A673 (cell line): ENCODE measurements around the gene IPPK.

ENCODE experiments used
- EZH2 ChIP-seq: fragments of 200-600 bp; sonication (generic); IDR thresholded peaks from 2 replicates; pipeline ENCODE4 v1.6.1; 2017; ENCODE audit warnings: borderline replicate concordance, low read depth, mild to moderate bottlenecking, mixed read lengths, antibody characterized with exemption, low read length; ENCODE audit not compliant: poor library complexity, severe bottlenecking
- TF ChIP-seq, protein P1 (sequence below): fragments of 300-800, 200-600 bp; sonication (generic); conservative IDR thresholded peaks from 2 replicates; pipeline ENCODE4 v1.5.1; 2017; ENCODE audit warnings: low read depth, mild to moderate bottlenecking, antibody characterized with exemption, low read length, moderate library complexity, mixed read lengths

DNA sequence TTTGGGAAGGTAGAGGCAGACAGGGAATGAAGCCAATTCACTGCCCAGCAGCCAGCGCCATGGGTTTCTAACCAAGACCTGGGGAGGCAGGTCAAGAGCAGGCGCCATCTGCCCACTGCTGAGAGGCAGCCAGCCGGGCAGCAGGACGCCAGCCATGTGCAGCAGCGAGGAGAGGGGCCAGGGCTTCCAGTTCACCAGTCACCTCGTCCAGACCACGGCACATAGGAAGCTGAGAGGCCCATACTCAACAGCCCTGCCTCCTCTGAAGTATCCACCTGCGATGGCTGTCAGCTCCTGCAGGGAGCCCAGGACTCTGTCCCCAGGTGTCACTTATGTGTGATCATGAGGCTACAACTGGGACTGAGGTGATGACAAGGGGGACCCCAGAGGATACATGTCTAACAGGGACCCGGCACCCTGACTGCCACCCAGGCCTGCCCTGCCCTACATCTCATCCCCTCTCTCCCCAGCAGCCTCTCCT, 30.1 kb downstream of the IPPK start:
- TF ChIP-seq EZH2 = no peak
- TF ChIP-seq, protein P1, sequence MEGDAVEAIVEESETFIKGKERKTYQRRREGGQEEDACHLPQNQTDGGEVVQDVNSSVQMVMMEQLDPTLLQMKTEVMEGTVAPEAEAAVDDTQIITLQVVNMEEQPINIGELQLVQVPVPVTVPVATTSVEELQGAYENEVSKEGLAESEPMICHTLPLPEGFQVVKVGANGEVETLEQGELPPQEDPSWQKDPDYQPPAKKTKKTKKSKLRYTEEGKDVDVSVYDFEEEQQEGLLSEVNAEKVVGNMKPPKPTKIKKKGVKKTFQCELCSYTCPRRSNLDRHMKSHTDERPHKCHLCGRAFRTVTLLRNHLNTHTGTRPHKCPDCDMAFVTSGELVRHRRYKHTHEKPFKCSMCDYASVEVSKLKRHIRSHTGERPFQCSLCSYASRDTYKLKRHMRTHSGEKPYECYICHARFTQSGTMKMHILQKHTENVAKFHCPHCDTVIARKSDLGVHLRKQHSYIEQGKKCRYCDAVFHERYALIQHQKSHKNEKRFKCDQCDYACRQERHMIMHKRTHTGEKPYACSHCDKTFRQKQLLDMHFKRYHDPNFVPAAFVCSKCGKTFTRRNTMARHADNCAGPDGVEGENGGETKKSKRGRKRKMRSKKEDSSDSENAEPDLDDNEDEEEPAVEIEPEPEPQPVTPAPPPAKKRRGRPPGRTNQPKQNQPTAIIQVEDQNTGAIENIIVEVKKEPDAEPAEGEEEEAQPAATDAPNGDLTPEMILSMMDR = no peak
